Measurements from ENCODE around the gene SDC4. TPM values are rescaled to one million over a fixed set of nuclear protein-coding genes. Genes with fewer than 3 reads are reported as not detected.

SDC4 gene
- 206 and 382 TPM in 2 replicates for total RNA-seq

GRCh38 chr20:45347936-45348778 lies at the start of gene SDC4:
TSS of gene SDC4 (minus strand) at chr20:45348424. CDS start at chr20:45348384, 40 bp downstream.

DNA sequence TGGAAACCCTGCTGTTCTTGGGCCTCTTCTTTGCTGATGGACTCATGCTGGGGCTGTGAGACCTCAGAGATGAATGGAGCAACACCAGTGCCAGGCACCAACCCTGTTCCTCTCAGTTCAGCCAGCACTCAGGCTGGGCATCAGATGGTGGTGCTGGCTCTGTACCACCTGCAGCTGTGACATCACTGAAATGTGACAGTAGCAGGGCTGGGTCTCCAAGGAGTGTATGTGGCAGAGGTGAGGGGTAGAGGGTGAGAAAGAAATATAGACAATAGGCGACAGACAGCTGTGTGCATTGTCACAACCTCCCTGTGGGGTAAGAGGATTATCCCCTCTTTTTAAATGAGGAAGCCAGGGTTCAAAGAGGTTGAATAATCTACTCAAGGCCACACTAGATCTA lies 30.0 kb upstream of the SDC4 start, which contains the start of gene TP53TG5:
TSS of gene TP53TG5 (minus strand) at position 135 of the 400 bp plus-strand sequence. CDS start at position 46, 89 bp downstream.

GRCh38 chr20:45362804-45363610 lies 14.8 kb upstream of the SDC4 start, which contains the start of gene SYS1:
TSS of gene SYS1 (plus strand) at chr20:45363156. CDS start at chr20:45363532, 376 bp downstream.

GRCh38 chr20:45308117-45308778 lies 40.0 kb downstream of the SDC4 start, which contains the start of gene MATN4:
TSS of gene MATN4 (minus strand) at chr20:45308299. CDS start at chr20:45305582, 2,717 bp downstream.

DNA sequence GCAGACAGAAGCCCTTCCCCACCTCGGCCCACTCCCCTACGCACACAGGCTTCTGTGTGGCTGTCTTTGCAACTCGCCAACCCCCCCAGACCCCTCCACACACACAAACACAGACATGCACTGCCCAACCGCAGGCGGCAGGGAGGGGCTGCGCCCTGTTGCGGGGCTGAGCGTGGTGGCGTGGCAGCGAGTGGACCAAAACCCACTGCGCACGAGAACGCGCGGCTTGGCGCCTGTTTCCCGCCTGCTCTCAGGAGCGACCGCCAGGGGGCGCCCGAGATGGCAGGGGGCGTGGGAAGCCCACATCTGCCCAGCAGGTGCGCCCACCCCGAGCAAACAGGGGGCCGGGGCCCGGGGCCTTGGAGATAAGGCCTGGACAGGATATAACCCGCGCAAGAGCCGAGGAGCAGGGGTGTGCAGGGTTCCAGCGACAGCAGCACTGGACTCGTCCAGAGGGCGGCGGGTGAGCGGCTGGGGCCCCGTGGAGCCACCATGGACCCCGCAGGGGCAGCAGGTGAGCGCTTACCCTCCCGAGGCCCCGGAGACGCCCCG lies 41.7 kb downstream of the SDC4 start, which contains the start of gene RBPJL:
TSS of gene RBPJL (plus strand) at position 410 of the 552 bp plus-strand sequence. CDS start at position 493, 83 bp downstream.

Other genes with a start within 250 kb of the SDC4 start
- gene KCNS1, start 247.3 kb downstream of the SDC4 start, total RNA-seq: 0.79 and 7.3 TPM in 2 replicates
- gene WFDC5, start 233.2 kb downstream of the SDC4 start, total RNA-seq: not detected in 2 replicates
- not detected in 2 replicates for gene WFDC12, start 224.0 kb downstream of the SDC4 start, total RNA-seq
- gene PI3, start 173.5 kb downstream of the SDC4 start, total RNA-seq: not detected in 2 replicates
- gene SEMG1, start 141.4 kb downstream of the SDC4 start, total RNA-seq: not detected in 2 replicates
- not detected in 2 replicates for gene SEMG2, start 127.1 kb downstream of the SDC4 start, total RNA-seq
- gene SLPI, start 93.9 kb downstream of the SDC4 start, total RNA-seq: 0.79 TPM in 1 of 2 replicates, not detected in the other
- gene RBPJL, start 41.6 kb downstream of the SDC4 start, total RNA-seq: not detected in 2 replicates
- gene MATN4, start 40.1 kb downstream of the SDC4 start, total RNA-seq: 0.54 and 1.2 TPM in 2 replicates
- gene SYS1, start 14.7 kb upstream of the SDC4 start, total RNA-seq: 34.9 and 57.5 TPM in 2 replicates
- gene TP53TG5, start 29.9 kb upstream of the SDC4 start, total RNA-seq: not detected in 2 replicates
- 5.4 and 5.5 TPM in 2 replicates for gene DBNDD2, start 59.9 kb upstream of the SDC4 start, total RNA-seq
- 55.4 and 59.3 TPM in 2 replicates for gene PIGT, start 67.7 kb upstream of the SDC4 start, total RNA-seq
- gene WFDC2, start 121.3 kb upstream of the SDC4 start, total RNA-seq: 12.9 and 31.8 TPM in 2 replicates
- 0.39 TPM in 1 of 2 replicates, not detected in the other for gene SPINT3, start 167.2 kb upstream of the SDC4 start, total RNA-seq
- gene WFDC6, start 191.1 kb upstream of the SDC4 start, total RNA-seq: 1.6 TPM in 1 of 2 replicates, not detected in the other
- gene EPPIN, start 199.0 kb upstream of the SDC4 start, total RNA-seq: 0.11 TPM in 1 of 2 replicates, not detected in the other
- gene WFDC8, start 230.9 kb upstream of the SDC4 start, total RNA-seq: not detected in 2 replicates